ENCODE measurements around the gene DUOXA1. TPM values are rescaled to one million over a fixed set of nuclear protein-coding genes. Genes with fewer than 3 reads are reported as not detected.
"Not testable (repeated sequence)": the region's sequence is repeated elsewhere in the genome, so short reads cannot be mapped to it uniquely, and the experiment has no call there.

Gene DUOXA1
- total RNA-seq, 1 donor from 2014 or later = 6.6 TPM

GRCh38 chr15:45139770-45140169 lies 10.1 kb upstream of the DUOXA1 start:
- H3K9me3 Mint-ChIP-seq = no peaks in the 10 kb centered on the region
- peaks cover 18% of the 10 kb centered on the region for H3K27me3 Mint-ChIP-seq (ENCODE audit: low read depth)
- DNase-seq (ENCODE audit: low spot score in 2 of 2, unreplicated experiment in 2 of 2) = no peak
- peaks cover 7% of the 10 kb centered on the region for H3K4me1 Mint-ChIP-seq
- TF ChIP-seq, protein P1, sequence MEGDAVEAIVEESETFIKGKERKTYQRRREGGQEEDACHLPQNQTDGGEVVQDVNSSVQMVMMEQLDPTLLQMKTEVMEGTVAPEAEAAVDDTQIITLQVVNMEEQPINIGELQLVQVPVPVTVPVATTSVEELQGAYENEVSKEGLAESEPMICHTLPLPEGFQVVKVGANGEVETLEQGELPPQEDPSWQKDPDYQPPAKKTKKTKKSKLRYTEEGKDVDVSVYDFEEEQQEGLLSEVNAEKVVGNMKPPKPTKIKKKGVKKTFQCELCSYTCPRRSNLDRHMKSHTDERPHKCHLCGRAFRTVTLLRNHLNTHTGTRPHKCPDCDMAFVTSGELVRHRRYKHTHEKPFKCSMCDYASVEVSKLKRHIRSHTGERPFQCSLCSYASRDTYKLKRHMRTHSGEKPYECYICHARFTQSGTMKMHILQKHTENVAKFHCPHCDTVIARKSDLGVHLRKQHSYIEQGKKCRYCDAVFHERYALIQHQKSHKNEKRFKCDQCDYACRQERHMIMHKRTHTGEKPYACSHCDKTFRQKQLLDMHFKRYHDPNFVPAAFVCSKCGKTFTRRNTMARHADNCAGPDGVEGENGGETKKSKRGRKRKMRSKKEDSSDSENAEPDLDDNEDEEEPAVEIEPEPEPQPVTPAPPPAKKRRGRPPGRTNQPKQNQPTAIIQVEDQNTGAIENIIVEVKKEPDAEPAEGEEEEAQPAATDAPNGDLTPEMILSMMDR (IDR thresholded peaks at IDR 0.05; ENCODE audit: unreplicated experiment) = no peak
- H3K4me3 Mint-ChIP-seq = no peak overlapping the region
- H3K36me3 Mint-ChIP-seq = no peaks in the 10 kb centered on the region
- no peak overlapping the region for H3K27ac Mint-ChIP-seq

GRCh38 chr15:45138814-45139765 lies 9.4 kb upstream of the DUOXA1 start:
- Mint-ChIP-seq H3K36me3 (no peaks in the 10 kb centered on the region), H3K27me3 (ENCODE audit: low read depth) (peaks cover 25% of the 10 kb centered on the region), H3K4me3 (no peak overlapping the region), H3K9me3 (no peaks in the 10 kb centered on the region), H3K4me1 (peaks cover 9% of the 10 kb centered on the region), H3K27ac (no peak overlapping the region)
- no peak for DNase-seq (ENCODE audit: low spot score in 2 of 2, unreplicated experiment in 2 of 2)
- TF ChIP-seq, protein P1 (IDR thresholded peaks at IDR 0.05; ENCODE audit: unreplicated experiment) = no peak

GRCh38 chr15:45137703-45138102 lies 8.0 kb upstream of the DUOXA1 start:
- Mint-ChIP-seq H3K4me1 (peaks cover 14% of the 10 kb centered on the region), H3K27ac (no peak overlapping the region), H3K27me3 (ENCODE audit: low read depth) (peaks cover 39% of the 10 kb centered on the region), H3K4me3 (no peak overlapping the region), H3K9me3 (no peaks in the 10 kb centered on the region), H3K36me3 (no peaks in the 10 kb centered on the region)
- DNase-seq (ENCODE audit: low spot score in 2 of 2, unreplicated experiment in 2 of 2) = no peak
- TF ChIP-seq, protein P1 (IDR thresholded peaks at IDR 0.05; ENCODE audit: unreplicated experiment) = no peak

GRCh38 chr15:45136378-45136764 lies 6.7 kb upstream of the DUOXA1 start:
- DNase-seq (ENCODE audit: low spot score in 2 of 2, unreplicated experiment in 2 of 2) = no peak
- peaks cover 14% of the 10 kb centered on the region for H3K4me1 Mint-ChIP-seq
- TF ChIP-seq, protein P1 (IDR thresholded peaks at IDR 0.05; ENCODE audit: unreplicated experiment) = no peak
- no peak overlapping the region for H3K27ac Mint-ChIP-seq
- H3K9me3 Mint-ChIP-seq = no peaks in the 10 kb centered on the region
- peaks cover 52% of the 10 kb centered on the region for H3K27me3 Mint-ChIP-seq (ENCODE audit: low read depth)
- no peaks in the 10 kb centered on the region for H3K36me3 Mint-ChIP-seq
- H3K4me3 Mint-ChIP-seq = no peak overlapping the region

- H3K4me1 Mint-ChIP-seq = peaks cover 14% of the 10 kb centered on the region
- peaks cover 57% of the 10 kb centered on the region for H3K27me3 Mint-ChIP-seq (ENCODE audit: low read depth)
- not testable (repeated sequence) for H3K36me3 Mint-ChIP-seq; DNase-seq (ENCODE audit: low spot score in 2 of 2, unreplicated experiment in 2 of 2); H3K9me3 Mint-ChIP-seq; H3K27ac Mint-ChIP-seq; H3K4me3 Mint-ChIP-seq
These were observed 6.2 kb upstream of the DUOXA1 start for GRCh38 chr15:45135705-45136377.

All from mesothelial cell of epicardium (in vitro differentiated cells).